Measurements from ENCODE around the gene CCNL1. TPM values are rescaled to one million over a fixed set of nuclear protein-coding genes. Genes with fewer than 3 reads are reported as not detected.
"Not testable (repeated sequence)": the region's sequence is repeated elsewhere in the genome, so short reads cannot be mapped to it uniquely, and the experiment has no call there.

The CCNL1 gene
- total and polyA plus RNA-seq, 2 of the 8 experiments (the other 6 are each of a cell fraction or from before 2014, with no cell fraction given) = 64.5 to 68.6 TPM

GRCh38 chr3:157162620-157163019 is 2.7 kb upstream of the CCNL1 start:
- H3K4me2 ChIP-seq (ENCODE audit: insufficient read depth in 1 of 2, low read depth in 2 of 2, low read length in 2 of 2); FAIRE-seq; H3K9ac ChIP-seq (replicated peaks in 1 of 4; ENCODE audit: extremely low read depth in 1 of 4, low read depth in 3 of 4, low read length in 3 of 4); H4K5ac ChIP-seq (ENCODE audit: insufficient read length, low read depth, low read length); H2AFZ ChIP-seq (ENCODE audit: low read length); H3K14ac ChIP-seq (ENCODE audit: insufficient read length); H2BK20ac ChIP-seq (ENCODE audit: low read length); H3K23ac ChIP-seq (ENCODE audit: insufficient read length); H2BK15ac ChIP-seq (ENCODE audit: low read length); H2BK120ac ChIP-seq (replicated peaks; ENCODE audit: low read depth, low read length); H3K4me1 ChIP-seq (replicated peaks in 1 of 4; ENCODE audit: control insufficient read depth in 3 of 4, insufficient read depth in 4 of 4, low read length in 3 of 4); H3K18ac ChIP-seq (ENCODE audit: extremely low read depth, low read length); H4K91ac ChIP-seq (replicated peaks; ENCODE audit: insufficient read length, low read length); H3K56ac ChIP-seq (replicated peaks; ENCODE audit: insufficient read length, low read depth, low read length); H3K79me1 ChIP-seq (ENCODE audit: low read depth, low read length); H3K23me2 ChIP-seq (ENCODE audit: low read depth, low read length); H3K27me3 ChIP-seq (replicated peaks in 1 of 4; ENCODE audit: control insufficient read depth in 3 of 4, extremely low read depth in 1 of 4, insufficient read depth in 3 of 4, low read length in 3 of 4); H2AK5ac ChIP-seq (ENCODE audit: low read depth, low read length); H2BK12ac ChIP-seq (ENCODE audit: low read depth, low read length); H4K20me1 ChIP-seq (replicated peaks in 1 of 2; ENCODE audit: control insufficient read depth in 1 of 2, insufficient read depth in 2 of 2, low read length in 2 of 2); H3K4ac ChIP-seq (replicated peaks; ENCODE audit: insufficient read length, low read depth, low read length); H4K8ac ChIP-seq (ENCODE audit: extremely low read depth, insufficient read depth, low read length); H2BK5ac ChIP-seq (ENCODE audit: low read depth, low read length); H3K4me3 ChIP-seq (ENCODE audit: extremely low read depth in 1 of 4, insufficient read depth in 2 of 4, low read depth in 3 of 4, low read length in 4 of 4); H3K9me3 ChIP-seq (ENCODE audit: insufficient read depth in 2 of 2, low read depth in 1 of 2, low read length in 1 of 2); H3K27ac ChIP-seq (ENCODE audit: low read depth, low read length): not testable (repeated sequence)
- Histone ChIP-seq H3K79me2 (ENCODE audit: control insufficient read depth in 1 of 2, insufficient read depth in 2 of 2, low read length in 2 of 2) (peaks cover 12 to 21% of the 10 kb centered on the region in 2 experiments; a peak in 3 of 4 replicates), H3K36me3 (ENCODE audit: control insufficient read depth in 2 of 4, insufficient read depth in 4 of 4, low read length in 3 of 4) (peaks cover 0 to 15% (median 11%) of the 10 kb centered on the region in 4 experiments; a peak in 6 of 8 replicates)
- WGBS, 2 experiments (ENCODE audit: extremely low coverage in 1 of 2, insufficient coverage in 1 of 2, insufficient read length in 1 of 2, insufficient replicate concordance in 2 of 2, low coverage in 1 of 2, low lambda C conversion rate in 2 of 2, missing lambda C conversion rate in 1 of 2) = 66% methylated on average over 7 of the region's 7 CpGs; no CpG with 5 or more reads in 1 of the 2 experiments
- ChIA-PET CTCF (ENCODE audit: partially characterized antibody) (interaction anchor here (0.9 to 6.0 kb wide), 17 partner anchors 11 to 1159 kb away, joined by 3 to 80 read pairs (median 3); partner anchors contain the start of genes PTX3 and SSR3), POLR2A (ENCODE audit: partially characterized antibody) (interaction anchor here (0.8 to 7.4 kb wide), 3 partner anchors 12 to 16 kb away, joined by 3 to 245 read pairs (median 8); no protein-coding TSS in a partner anchor)
- DNase-seq (ENCODE audit: low read depth in 1 of 2, low spot score in 2 of 2) = peak in 1 of 2 experiments; percentile 77
- TF ChIP-seq CTCF (IDR thresholded peaks at IDR 0.05; ENCODE audit: control extremely low read depth in 1 of 3, insufficient read depth in 1 of 3, low read depth in 1 of 3, low read length in 3 of 3) (peak; percentile 42 to 64 (median 43)), RAD21 (IDR thresholded peaks at IDR 0.05 in 1 of 2, conservative IDR thresholded peaks at IDR 0.05 in 1 of 2; ENCODE audit: low read depth in 2 of 2, low read length in 2 of 2) (peak; percentile 41 to 50)
